GM23248 (cell line): ENCODE data around the gene SEC22B.
"Not testable (repeated sequence)": the region's sequence is repeated elsewhere in the genome, so short reads cannot be mapped to it uniquely, and the experiment has no call there.

ENCODE experiments used
- EZH2 ChIP-seq: fragments of 200-600 bp; sonication (generic); IDR thresholded peaks from 2 replicates; pipeline ENCODE4 v1.6.1; 2018; ENCODE audit warnings: antibody characterized with exemption, mild to moderate bottlenecking; ENCODE audit not compliant: insufficient read depth, poor library complexity, severe bottlenecking
- EZH2phosphoT487 ChIP-seq: fragments of 200-600 bp; sonication (generic); IDR thresholded peaks from 2 replicates; pipeline ENCODE4 v1.6.1; 2018; ENCODE audit warnings: antibody characterized with exemption, moderate library complexity, mild to moderate bottlenecking, low read depth; ENCODE audit not compliant: insufficient read depth

DNA sequence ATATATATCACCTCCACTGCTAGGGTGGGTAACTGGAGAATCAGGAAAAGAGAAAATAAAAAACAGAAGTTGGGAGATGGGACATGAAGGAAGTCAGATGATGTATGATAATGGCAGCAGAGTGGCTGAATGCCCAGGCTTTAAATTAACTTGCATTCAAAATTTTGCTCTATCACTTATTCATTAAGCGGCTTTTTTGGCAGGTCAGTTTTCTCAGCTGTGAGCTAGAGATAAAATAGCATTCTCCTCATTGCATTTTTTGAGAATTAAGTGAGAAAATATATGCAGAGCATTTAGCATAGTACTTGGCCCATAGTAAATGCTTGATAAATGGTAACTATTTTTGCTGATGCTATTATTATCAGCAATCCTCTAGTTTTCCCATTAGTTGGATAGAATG lies 74.7 kb downstream of the SEC22B start:
- not testable (repeated sequence) for TF ChIP-seq EZH2, EZH2phosphoT487
